K562 (cell line): ENCODE data around the gene SLC24A3. TPM values are rescaled to one million over a fixed set of nuclear protein-coding genes. Genes with fewer than 3 reads are reported as not detected.

Experiments
- HMG20B ChIP-seq: fragments of 250-450 bp; sonication (Bioruptor Pico); IDR thresholded peaks from 2 replicates; pipeline ENCODE4 v1.5.0; 2021; ENCODE audit warnings: mild to moderate bottlenecking
- JUND ChIP-seq, 2 experiments: IDR thresholded peaks; 2 replicates in 1 of 2; 3 replicates in 1 of 2; pipeline ENCODE4 v1.6.1; 2011; ENCODE audit warnings: borderline replicate concordance in 2 of 2, low read depth in 2 of 2, low read length in 2 of 2, improper control_type of control experiment in 1 of 2, missing biosample characterization in 1 of 2, missing genetic modification characterization in 1 of 2, missing genetic modification reagents in 1 of 2
- SMARCB1 ChIP-seq: IDR thresholded peaks from 2 replicates; pipeline ENCODE4 v1.6.1; 2011; ENCODE audit warnings: improper control_type of control experiment, low read depth; ENCODE audit not compliant: insufficient read length
- polyA plus RNA-seq, 8 experiments: library from polyadenylated mRNA; depleted of rRNA in 4 of 8; stranded (reverse) in 5 of 8; unstranded in 3 of 8; fragments of >200 nt; fragmentation: Nextera tagmentation in 2 of 8; fragmentation: Illumina TruSeq in 1 of 8; extraction: Ambion mirVana in 2 of 8; extraction: Trizol in 1 of 8; gene quantifications; 2 replicates each; pipeline versions ENCODE4 v1.2.1 to v1.2.3, GENCODE V29; 2011 to 2014; ENCODE audit warnings: inconsistent platforms in 1 of 8, missing spikeins in 1 of 8
- total RNA-seq, 7 experiments: library from RNA; depleted of rRNA in 6 of 7; stranded (reverse); fragments of >200 nt in 6 of 7; fragmentation: Illumina TruSeq in 2 of 7; extraction: Trizol in 2 of 7; gene quantifications; 2 replicates each; pipeline versions ENCODE4 v1.2.1 to v1.2.3, GENCODE V29; 2011 to 2021; ENCODE audit warnings: low replicate concordance in 1 of 7
- TF ChIP-seq, protein P1 (sequence below): fragments of 450-650 bp; IDR thresholded peaks from 2 replicates; pipeline ENCODE4 v1.6.1; 2016; ENCODE audit warnings: mild to moderate bottlenecking, moderate library complexity

The SLC24A3 gene
- total and polyA plus RNA-seq, 9 of the 15 experiments (the other 6 are each of a cell fraction or from before 2014, with no cell fraction given): not detected

DNA sequence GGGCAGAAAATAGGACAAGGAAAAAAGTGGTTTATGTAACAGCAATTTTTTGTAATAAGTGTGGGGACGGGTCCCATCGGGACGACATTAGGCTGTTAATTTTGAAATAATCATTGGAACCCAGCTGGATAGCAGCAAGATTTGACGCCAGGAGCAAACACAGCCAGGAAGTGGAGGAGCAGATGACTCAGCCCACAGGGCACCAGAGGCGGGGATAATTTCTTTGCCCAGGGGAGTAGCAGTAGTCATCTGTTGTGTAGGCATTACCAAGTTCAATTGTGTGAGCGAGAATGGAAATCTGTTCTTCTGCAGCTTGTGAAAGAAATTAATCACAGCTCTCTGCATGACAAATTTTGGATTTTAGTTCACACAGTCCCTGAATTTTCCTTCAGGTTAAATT lies 523.0 kb downstream of the SLC24A3 start (continued):
- TF ChIP-seq, protein P1, sequence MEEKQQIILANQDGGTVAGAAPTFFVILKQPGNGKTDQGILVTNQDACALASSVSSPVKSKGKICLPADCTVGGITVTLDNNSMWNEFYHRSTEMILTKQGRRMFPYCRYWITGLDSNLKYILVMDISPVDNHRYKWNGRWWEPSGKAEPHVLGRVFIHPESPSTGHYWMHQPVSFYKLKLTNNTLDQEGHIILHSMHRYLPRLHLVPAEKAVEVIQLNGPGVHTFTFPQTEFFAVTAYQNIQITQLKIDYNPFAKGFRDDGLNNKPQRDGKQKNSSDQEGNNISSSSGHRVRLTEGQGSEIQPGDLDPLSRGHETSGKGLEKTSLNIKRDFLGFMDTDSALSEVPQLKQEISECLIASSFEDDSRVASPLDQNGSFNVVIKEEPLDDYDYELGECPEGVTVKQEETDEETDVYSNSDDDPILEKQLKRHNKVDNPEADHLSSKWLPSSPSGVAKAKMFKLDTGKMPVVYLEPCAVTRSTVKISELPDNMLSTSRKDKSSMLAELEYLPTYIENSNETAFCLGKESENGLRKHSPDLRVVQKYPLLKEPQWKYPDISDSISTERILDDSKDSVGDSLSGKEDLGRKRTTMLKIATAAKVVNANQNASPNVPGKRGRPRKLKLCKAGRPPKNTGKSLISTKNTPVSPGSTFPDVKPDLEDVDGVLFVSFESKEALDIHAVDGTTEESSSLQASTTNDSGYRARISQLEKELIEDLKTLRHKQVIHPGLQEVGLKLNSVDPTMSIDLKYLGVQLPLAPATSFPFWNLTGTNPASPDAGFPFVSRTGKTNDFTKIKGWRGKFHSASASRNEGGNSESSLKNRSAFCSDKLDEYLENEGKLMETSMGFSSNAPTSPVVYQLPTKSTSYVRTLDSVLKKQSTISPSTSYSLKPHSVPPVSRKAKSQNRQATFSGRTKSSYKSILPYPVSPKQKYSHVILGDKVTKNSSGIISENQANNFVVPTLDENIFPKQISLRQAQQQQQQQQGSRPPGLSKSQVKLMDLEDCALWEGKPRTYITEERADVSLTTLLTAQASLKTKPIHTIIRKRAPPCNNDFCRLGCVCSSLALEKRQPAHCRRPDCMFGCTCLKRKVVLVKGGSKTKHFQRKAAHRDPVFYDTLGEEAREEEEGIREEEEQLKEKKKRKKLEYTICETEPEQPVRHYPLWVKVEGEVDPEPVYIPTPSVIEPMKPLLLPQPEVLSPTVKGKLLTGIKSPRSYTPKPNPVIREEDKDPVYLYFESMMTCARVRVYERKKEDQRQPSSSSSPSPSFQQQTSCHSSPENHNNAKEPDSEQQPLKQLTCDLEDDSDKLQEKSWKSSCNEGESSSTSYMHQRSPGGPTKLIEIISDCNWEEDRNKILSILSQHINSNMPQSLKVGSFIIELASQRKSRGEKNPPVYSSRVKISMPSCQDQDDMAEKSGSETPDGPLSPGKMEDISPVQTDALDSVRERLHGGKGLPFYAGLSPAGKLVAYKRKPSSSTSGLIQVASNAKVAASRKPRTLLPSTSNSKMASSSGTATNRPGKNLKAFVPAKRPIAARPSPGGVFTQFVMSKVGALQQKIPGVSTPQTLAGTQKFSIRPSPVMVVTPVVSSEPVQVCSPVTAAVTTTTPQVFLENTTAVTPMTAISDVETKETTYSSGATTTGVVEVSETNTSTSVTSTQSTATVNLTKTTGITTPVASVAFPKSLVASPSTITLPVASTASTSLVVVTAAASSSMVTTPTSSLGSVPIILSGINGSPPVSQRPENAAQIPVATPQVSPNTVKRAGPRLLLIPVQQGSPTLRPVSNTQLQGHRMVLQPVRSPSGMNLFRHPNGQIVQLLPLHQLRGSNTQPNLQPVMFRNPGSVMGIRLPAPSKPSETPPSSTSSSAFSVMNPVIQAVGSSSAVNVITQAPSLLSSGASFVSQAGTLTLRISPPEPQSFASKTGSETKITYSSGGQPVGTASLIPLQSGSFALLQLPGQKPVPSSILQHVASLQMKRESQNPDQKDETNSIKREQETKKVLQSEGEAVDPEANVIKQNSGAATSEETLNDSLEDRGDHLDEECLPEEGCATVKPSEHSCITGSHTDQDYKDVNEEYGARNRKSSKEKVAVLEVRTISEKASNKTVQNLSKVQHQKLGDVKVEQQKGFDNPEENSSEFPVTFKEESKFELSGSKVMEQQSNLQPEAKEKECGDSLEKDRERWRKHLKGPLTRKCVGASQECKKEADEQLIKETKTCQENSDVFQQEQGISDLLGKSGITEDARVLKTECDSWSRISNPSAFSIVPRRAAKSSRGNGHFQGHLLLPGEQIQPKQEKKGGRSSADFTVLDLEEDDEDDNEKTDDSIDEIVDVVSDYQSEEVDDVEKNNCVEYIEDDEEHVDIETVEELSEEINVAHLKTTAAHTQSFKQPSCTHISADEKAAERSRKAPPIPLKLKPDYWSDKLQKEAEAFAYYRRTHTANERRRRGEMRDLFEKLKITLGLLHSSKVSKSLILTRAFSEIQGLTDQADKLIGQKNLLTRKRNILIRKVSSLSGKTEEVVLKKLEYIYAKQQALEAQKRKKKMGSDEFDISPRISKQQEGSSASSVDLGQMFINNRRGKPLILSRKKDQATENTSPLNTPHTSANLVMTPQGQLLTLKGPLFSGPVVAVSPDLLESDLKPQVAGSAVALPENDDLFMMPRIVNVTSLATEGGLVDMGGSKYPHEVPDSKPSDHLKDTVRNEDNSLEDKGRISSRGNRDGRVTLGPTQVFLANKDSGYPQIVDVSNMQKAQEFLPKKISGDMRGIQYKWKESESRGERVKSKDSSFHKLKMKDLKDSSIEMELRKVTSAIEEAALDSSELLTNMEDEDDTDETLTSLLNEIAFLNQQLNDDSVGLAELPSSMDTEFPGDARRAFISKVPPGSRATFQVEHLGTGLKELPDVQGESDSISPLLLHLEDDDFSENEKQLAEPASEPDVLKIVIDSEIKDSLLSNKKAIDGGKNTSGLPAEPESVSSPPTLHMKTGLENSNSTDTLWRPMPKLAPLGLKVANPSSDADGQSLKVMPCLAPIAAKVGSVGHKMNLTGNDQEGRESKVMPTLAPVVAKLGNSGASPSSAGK: no peak
- TF ChIP-seq HMG20B (CRISPR knock-in tag): no peak
- TF ChIP-seq JUND (IDR thresholded peaks at IDR 0.05; ENCODE audit: borderline replicate concordance, low read depth, low read length): no peak
- no peak for TF ChIP-seq JUND (tag; IDR thresholded peaks at IDR 0.05; ENCODE audit: borderline replicate concordance, low read depth, low read length)
- TF ChIP-seq SMARCB1: no peak
